HEK293 (cell line): ENCODE measurements around the gene RNF121.
A peak's percentile ranks its signal among the peaks of the same experiment; 100 is the strongest.

Experiments
- CTCF ChIA-PET: fragments of 350-600 bp; formaldehyde crosslinking; extraction: SDS; loops from one replicate; lab custom pipeline; 2021; ENCODE audit warnings: antibody characterized with exemption; lab: Yijun Ruan, JAX
- POLR2A ChIA-PET: fragments of 300-600 bp; formaldehyde crosslinking; extraction: SDS; loops from one replicate; lab custom pipeline; 2020; ENCODE audit warnings: antibody characterized with exemption, inconsistent platforms; lab: Yijun Ruan, JAX
- H3K27ac ChIP-seq: fragments of 200-500 bp; sonication (Bioruptor generic); 2 replicates; pipeline ENCODE4 v1.5.1; 2014; ENCODE audit warnings: low read depth, low read length, control low read depth, inconsistent platforms; ENCODE audit errors: extremely low read depth
- H3K36me3 ChIP-seq, 2 experiments: fragments of 200-500 bp in 1 of 2; sonication (Bioruptor generic) in 1 of 2; 1 replicate in 1 of 2; 2 replicates in 1 of 2; pipeline ENCODE4 v1.5.1; 2014 to 2017; ENCODE audit warnings: inconsistent platforms in 2 of 2, low read length in 2 of 2; ENCODE audit not compliant: control insufficient read depth in 2 of 2, insufficient read depth in 1 of 2
- H3K4me1 ChIP-seq: fragments of 200-500 bp; sonication (Bioruptor generic); 2 replicates; pipeline ENCODE4 v1.5.1; 2014; ENCODE audit warnings: mild to moderate bottlenecking, low read length, inconsistent platforms; ENCODE audit not compliant: control insufficient read depth, insufficient read depth
- H3K4me3 ChIP-seq: 2 replicates; pipeline ENCODE4 v1.5.1; 2011; ENCODE audit warnings: low read depth, mild to moderate bottlenecking, control low read depth, low read length, moderate library complexity
- H3K9me3 ChIP-seq: fragments of 200-500 bp; sonication (Bioruptor generic); 2 replicates; pipeline ENCODE4 v1.5.1; 2014; ENCODE audit warnings: low read depth, low read length, inconsistent platforms; ENCODE audit not compliant: control insufficient read depth, insufficient read depth
- GLI4 ChIP-seq: fragments of 450-650 bp; formaldehyde crosslinking; IDR thresholded peaks from 2 replicates; pipeline ENCODE4 v1.5.1; 2016; ENCODE audit warnings: missing biosample characterization, missing genetic modification characterization
- GLIS1 ChIP-seq: fragments of 450-650 bp; formaldehyde crosslinking; IDR thresholded peaks from 2 replicates; pipeline ENCODE4 v1.5.1; 2016; ENCODE audit warnings: missing biosample characterization, missing genetic modification characterization
- KLF1 ChIP-seq: fragments of 450-650 bp; formaldehyde crosslinking; IDR thresholded peaks from 2 replicates; pipeline ENCODE4 v1.5.1; 2016; ENCODE audit warnings: missing biosample characterization, missing genetic modification characterization
- KLF9 ChIP-seq: fragments of 450-650 bp; formaldehyde crosslinking; IDR thresholded peaks from 2 replicates; pipeline ENCODE4 v1.5.1; 2016; ENCODE audit warnings: missing biosample characterization, missing genetic modification characterization, low read depth
- PBX3 ChIP-seq: sonication (generic); formaldehyde crosslinking; IDR thresholded peaks from 2 replicates; pipeline ENCODE4 v1.8.1; 2022; ENCODE audit warnings: mild to moderate bottlenecking, moderate library complexity, missing genetic modification reagents
- SALL2 ChIP-seq: fragments of 450-650 bp; formaldehyde crosslinking; IDR thresholded peaks from 2 replicates; pipeline ENCODE4 v1.5.0; 2017; ENCODE audit warnings: missing biosample characterization, mild to moderate bottlenecking, missing genetic modification characterization, borderline replicate concordance
- SCRT1 ChIP-seq: fragments of 450-650 bp; formaldehyde crosslinking; IDR thresholded peaks from 2 replicates; pipeline ENCODE4 v1.5.1; 2016; ENCODE audit warnings: missing biosample characterization, missing genetic modification characterization, borderline replicate concordance
- SP2 ChIP-seq: fragments of 450-650 bp; formaldehyde crosslinking; IDR thresholded peaks from 2 replicates; pipeline ENCODE4 v1.5.1; 2016; ENCODE audit warnings: missing biosample characterization, missing genetic modification characterization
- TRIM28 ChIP-seq: IDR thresholded peaks from 2 replicates; pipeline ENCODE4 v1.6.1; 2011; ENCODE audit warnings: low read length, control low read depth, borderline replicate concordance
- YY2 ChIP-seq: fragments of 450-650 bp; formaldehyde crosslinking; IDR thresholded peaks from 2 replicates; pipeline ENCODE4 v1.5.1; 2016; ENCODE audit warnings: missing biosample characterization, missing genetic modification characterization
- ZBTB44 ChIP-seq: fragments of 450-650 bp; IDR thresholded peaks from 2 replicates; pipeline ENCODE4 v1.5.1; 2018; ENCODE audit warnings: missing biosample characterization, mild to moderate bottlenecking, missing genetic modification characterization
- ZBTB7A ChIP-seq: fragments of 450-650 bp; formaldehyde crosslinking; IDR thresholded peaks from 2 replicates; pipeline ENCODE4 v1.5.1; 2016; ENCODE audit warnings: low read depth, missing biosample characterization, missing genetic modification characterization
- ZFP69B ChIP-seq: fragments of 450-650 bp; formaldehyde crosslinking; IDR thresholded peaks from 2 replicates; pipeline ENCODE4 v1.5.1; 2016; ENCODE audit warnings: missing biosample characterization, missing genetic modification characterization
- ZNF112 ChIP-seq: fragments of 450-650 bp; formaldehyde crosslinking; IDR thresholded peaks from 2 replicates; pipeline ENCODE4 v1.5.0; 2017; ENCODE audit warnings: missing biosample characterization, missing genetic modification characterization
- ZNF146 ChIP-seq: fragments of 450-650 bp; formaldehyde crosslinking; IDR thresholded peaks from 2 replicates; pipeline ENCODE4 v1.5.1; 2016; ENCODE audit warnings: missing biosample characterization, missing genetic modification characterization
- ZNF184 ChIP-seq: fragments of 450-650 bp; IDR thresholded peaks from 2 replicates; pipeline ENCODE4 v1.5.1; 2018; ENCODE audit warnings: missing biosample characterization, mild to moderate bottlenecking, missing genetic modification characterization
- ZNF2 ChIP-seq: fragments of 450-650 bp; formaldehyde crosslinking; IDR thresholded peaks from 2 replicates; pipeline ENCODE4 v1.5.1; 2016; ENCODE audit warnings: missing biosample characterization, missing genetic modification characterization
- ZNF292 ChIP-seq: fragments of 450-650 bp; formaldehyde crosslinking; IDR thresholded peaks from 2 replicates; pipeline ENCODE4 v1.5.1; 2016; ENCODE audit warnings: low read depth, missing biosample characterization, missing genetic modification characterization, borderline replicate concordance
- ZNF335 ChIP-seq: fragments of 450-650 bp; formaldehyde crosslinking; conservative IDR thresholded peaks from 2 replicates; pipeline ENCODE4 v1.5.1; 2016; ENCODE audit warnings: missing biosample characterization, missing genetic modification characterization
- ZNF530 ChIP-seq: fragments of 450-650 bp; formaldehyde crosslinking; IDR thresholded peaks from 2 replicates; pipeline ENCODE4 v1.5.1; 2016; ENCODE audit warnings: low read depth, missing biosample characterization, missing genetic modification characterization
- ZNF555 ChIP-seq: fragments of 450-650 bp; formaldehyde crosslinking; conservative IDR thresholded peaks from 2 replicates; pipeline ENCODE4 v1.5.1; 2017; ENCODE audit warnings: missing biosample characterization, mild to moderate bottlenecking, missing genetic modification characterization, inconsistent platforms
- ZNF585B ChIP-seq: fragments of 450-650 bp; formaldehyde crosslinking; IDR thresholded peaks from 2 replicates; pipeline ENCODE4 v1.5.1; 2016; ENCODE audit warnings: missing biosample characterization, missing genetic modification characterization
- ZNF596 ChIP-seq: fragments of 450-650 bp; IDR thresholded peaks from 2 replicates; pipeline ENCODE4 v1.5.0; 2018; ENCODE audit warnings: missing biosample characterization, mild to moderate bottlenecking, missing genetic modification characterization, moderate library complexity
- ZNF623 ChIP-seq: fragments of 450-650 bp; formaldehyde crosslinking; IDR thresholded peaks from 2 replicates; pipeline ENCODE4 v1.5.1; 2016; ENCODE audit warnings: missing biosample characterization, missing genetic modification characterization
- ZNF624 ChIP-seq: fragments of 450-650 bp; formaldehyde crosslinking; IDR thresholded peaks from 2 replicates; pipeline ENCODE4 v1.5.1; 2017; ENCODE audit warnings: missing biosample characterization, missing genetic modification characterization
- ZNF626 ChIP-seq: fragments of 450-650 bp; sonication (Bioruptor Pico); formaldehyde crosslinking; IDR thresholded peaks from 2 replicates; pipeline ENCODE4 v1.5.1; 2018; ENCODE audit warnings: missing biosample characterization, missing genetic modification characterization, inconsistent platforms
- ZNF830 ChIP-seq: fragments of 450-650 bp; IDR thresholded peaks from 2 replicates; pipeline ENCODE4 v1.5.0; 2018; ENCODE audit warnings: missing biosample characterization, missing genetic modification characterization, low read depth, mild to moderate bottlenecking, moderate library complexity
- ZSCAN16 ChIP-seq: fragments of 450-650 bp; formaldehyde crosslinking; IDR thresholded peaks from 2 replicates; pipeline ENCODE4 v1.5.1; 2016; ENCODE audit warnings: missing biosample characterization, missing genetic modification characterization

Gene RNF121

GRCh38 chr11:72007089-72007476, 78.2 kb downstream of the RNF121 start:
- POLR2A ChIA-PET, result no interaction called here
- TF ChIP-seq ZSCAN16 (tag by site-specific recombination) (no peak), GLIS1 (tag by site-specific recombination) (peak; percentile 63)
- TF ChIP-seq, all 188 proteins: peak for 1
- H3K4me3 ChIP-seq, result no peak overlapping the region
- CTCF ChIA-PET, result interaction anchor here (2.1 kb wide), 1 partner anchor 29 kb away, joined by 10 read pairs; no protein-coding TSS in a partner anchor
- H3K4me1 ChIP-seq, result no peaks in the 10 kb centered on the region
- peaks cover 0 to 99% of the 10 kb centered on the region in 2 experiments; a peak in 1 of 3 replicates for H3K36me3 ChIP-seq
- H3K9me3 ChIP-seq, result no peaks in the 10 kb centered on the region
- no peak overlapping the region for H3K27ac ChIP-seq

- POLR2A ChIA-PET, result no interaction called here
- Histone ChIP-seq H3K9me3 (no peaks in the 10 kb centered on the region), H3K36me3 (peaks cover 0 to 99% of the 10 kb centered on the region in 2 experiments; a peak in 1 of 3 replicates), H3K4me1 (no peaks in the 10 kb centered on the region), H3K27ac (no peak overlapping the region), H3K4me3 (no peak overlapping the region)
- CTCF ChIA-PET, result interaction anchor here (0.5 to 2.1 kb wide), 3 partner anchors 23 to 177 kb away, joined by 3 to 10 read pairs (median 5); no protein-coding TSS in a partner anchor
- TF ChIP-seq ZNF626 (tag by site-specific recombination) (no peak), YY2 (tag by site-specific recombination) (no peak), ZNF335 (no peak), ZNF555 (tag by site-specific recombination) (no peak), TRIM28 (no peak), GLI4 (tag by site-specific recombination) (no peak), ZNF830 (no peak), ZNF623 (tag by site-specific recombination) (no peak), ZNF596 (no peak), ZBTB7A (tag by site-specific recombination) (no peak), ZNF530 (tag by site-specific recombination) (no peak), SALL2 (tag by site-specific recombination) (no peak), ZNF112 (tag by site-specific recombination) (no peak)
Measured at GRCh38 chr11:72007587-72007986, 78.7 kb downstream of the RNF121 start.

- H3K9me3 ChIP-seq, result no peaks in the 10 kb centered on the region
- no peaks in the 10 kb centered on the region for H3K4me1 ChIP-seq
- peaks cover 0 to 99% of the 10 kb centered on the region in 2 experiments; a peak in 1 of 3 replicates for H3K36me3 ChIP-seq
- POLR2A ChIA-PET, result no interaction called here
- H3K27ac ChIP-seq, result no peak overlapping the region
- CTCF ChIA-PET, result interaction anchor here (0.8 to 2.1 kb wide), 2 partner anchors 10 to 31 kb away, joined by 3 to 10 read pairs; partner anchors contain the start of gene IL18BP
- no peak overlapping the region for H3K4me3 ChIP-seq
- TF ChIP-seq ZNF146 (tag by site-specific recombination) (no peak), ZNF112 (tag by site-specific recombination) (no peak), TRIM28 (no peak), SP2 (tag by site-specific recombination) (no peak), SCRT1 (tag by site-specific recombination) (no peak), ZNF830 (no peak), KLF1 (tag by site-specific recombination) (no peak), PBX3 (CRISPR knock-in tag) (no peak), ZNF555 (tag by site-specific recombination) (no peak), ZNF624 (tag by site-specific recombination) (no peak), ZNF2 (no peak), SALL2 (tag by site-specific recombination) (no peak), KLF9 (tag by site-specific recombination) (no peak), ZFP69B (tag by site-specific recombination) (no peak), ZNF292 (no peak), ZBTB44 (tag by site-specific recombination) (no peak), ZNF585B (tag by site-specific recombination) (no peak), ZNF184 (tag by site-specific recombination) (no peak)
Measured at GRCh38 chr11:72008728-72009127, 79.9 kb downstream of the RNF121 start.
